Measurements from ENCODE around the gene STXBP2. TPM values are rescaled to one million over a fixed set of nuclear protein-coding genes. Genes with fewer than 3 reads are reported as not detected.

The STXBP2 gene
- total RNA-seq, 1 experiment from 2014 or later, result 141 TPM

- Histone ChIP-seq H3K9ac (ENCODE audit: low read length) (no peak overlapping the region), H3K36me3 (ENCODE audit: control insufficient read depth in 1 of 2, insufficient read depth in 2 of 2, low read length in 2 of 2) (no peaks in the 10 kb centered on the region; a peak in 1 of 4 replicates), H3K4me3 (replicated peaks in 1 of 2; ENCODE audit: low read depth in 1 of 2, low read length in 2 of 2) (no peak overlapping the region), H3K9me3 (ENCODE audit: control insufficient read depth in 1 of 2, insufficient read depth in 1 of 2, low read depth in 1 of 2, low read length in 2 of 2) (peaks cover 0 to 4% of the 10 kb centered on the region in 2 experiments; a peak in 1 of 4 replicates), H3K27ac (ENCODE audit: low read depth, low read length) (no peak overlapping the region), H2AFZ (ENCODE audit: low read depth, low read length, poor library complexity, severe bottlenecking) (no peak overlapping the region), H3K79me2 (ENCODE audit: insufficient read depth, low read length) (peaks cover 17% of the 10 kb centered on the region), H4K20me1 (ENCODE audit: insufficient read depth) (no peaks in the 10 kb centered on the region), H3K4me1 (ENCODE audit: control insufficient read depth in 1 of 2, insufficient read depth in 2 of 2, low read length in 2 of 2) (peaks cover 8 to 27% of the 10 kb centered on the region in 2 experiments; a peak in 3 of 4 replicates), H3K27me3 (ENCODE audit: insufficient read depth, low read length) (no peaks in the 10 kb centered on the region), H3K4me2 (ENCODE audit: low read length) (no peak overlapping the region), H3K9me2 (ENCODE audit: insufficient read depth) (no peaks in the 10 kb centered on the region)
- DNase-seq (ENCODE audit: low read depth, low spot score) (no peak), ATAC-seq (no peak)
- no peak for TF ChIP-seq SIN3A (IDR thresholded peaks at IDR 0.05; ENCODE audit: low read depth)
- no peak for TF ChIP-seq EZH2phosphoT487 (IDR thresholded peaks at IDR 0.05; ENCODE audit: borderline replicate concordance)
- TF ChIP-seq EGR1 (IDR thresholded peaks at IDR 0.05; ENCODE audit: low read depth), result no peak
- no peak for TF ChIP-seq CTCF (IDR thresholded peaks at IDR 0.05 in 2 of 3, conservative IDR thresholded peaks at IDR 0.05 in 1 of 3; ENCODE audit: borderline replicate concordance in 1 of 3, insufficient read depth in 1 of 3, low read depth in 2 of 3, low read length in 2 of 3)
- no peak for TF ChIP-seq ZBTB33 (IDR thresholded peaks at IDR 0.05; ENCODE audit: extremely low read depth, insufficient replicate concordance, low read length)
- TF ChIP-seq YY1 (IDR thresholded peaks at IDR 0.05; ENCODE audit: extremely low read depth, insufficient replicate concordance, low read depth, low read length), result no peak
- TF ChIP-seq CEBPB (IDR thresholded peaks at IDR 0.05; ENCODE audit: low read depth), result no peak
- no peak for TF ChIP-seq MAX (IDR thresholded peaks at IDR 0.05)
- TF ChIP-seq SP1 (IDR thresholded peaks at IDR 0.05; ENCODE audit: low read depth), result no peak
- TF ChIP-seq JUND (IDR thresholded peaks at IDR 0.05), result no peak
- no peak for TF ChIP-seq POLR2AphosphoS5 (IDR thresholded peaks at IDR 0.05; ENCODE audit: low read depth, low read length)
- TF ChIP-seq FOSL1 (IDR thresholded peaks at IDR 0.05; ENCODE audit: low read depth), result no peak
- no peak for TF ChIP-seq EZH2 (IDR thresholded peaks at IDR 0.05)
- no peak for TF ChIP-seq SRF (IDR thresholded peaks at IDR 0.05; ENCODE audit: low read depth)
- no peak for TF ChIP-seq ATF3 (IDR thresholded peaks at IDR 0.05)
- no peak for TF ChIP-seq REST (IDR thresholded peaks at IDR 0.05; ENCODE audit: low read depth)
- TF ChIP-seq POLR2A (IDR thresholded peaks at IDR 0.05; ENCODE audit: borderline replicate concordance, extremely low read depth, insufficient read depth, insufficient read length), result no peak
- no peak for TF ChIP-seq ELF1 (IDR thresholded peaks at IDR 0.05; ENCODE audit: borderline replicate concordance, low read depth)
- TF ChIP-seq CBX3 (IDR thresholded peaks at IDR 0.05; ENCODE audit: low read depth), result no peak
- POLR2A ChIA-PET, result no interaction called here
- intact Hi-C loops (cut with micrococcal nuclease), result no loop called here
- BruUV-seq (replicated peaks), result no TSS peak
- CTCF ChIA-PET, result no interaction called here
- RAD21 ChIA-PET (ENCODE audit: low non-redundant PET in 1 of 2, low total read pairs in 2 of 2, uncharacterized antibody in 2 of 2, unreplicated experiment in 2 of 2), result no interaction called here
Measured at GRCh38 chr19:7639863-7640348, 3.0 kb downstream of the STXBP2 start.
